H1 (cell line): ENCODE results near the gene PLXNB2.

Experiments
- CREB1 ChIP-seq: IDR thresholded peaks from 2 replicates; pipeline ENCODE4 v1.6.1; 2012; ENCODE audit warnings: inconsistent platforms
- CTCF ChIP-seq, 3 experiments: IDR thresholded peaks; 1 replicate in 2 of 3; 2 replicates in 1 of 3; pipeline versions ENCODE4 v1.5.1 to v1.6.1; 2011; ENCODE audit warnings: low read length in 3 of 3, mild to moderate bottlenecking in 3 of 3, inconsistent platforms in 2 of 3, low read depth in 1 of 3, moderate library complexity in 1 of 3; ENCODE audit not compliant: insufficient read depth in 1 of 3; ENCODE audit errors: control extremely low read depth in 1 of 3
- EP300 ChIP-seq, 2 experiments: IDR thresholded peaks; 1 replicate in 1 of 2; 2 replicates in 1 of 2; pipeline ENCODE4 v1.6.1; 2011 to 2012; ENCODE audit warnings: low read depth in 2 of 2, low read length in 2 of 2, mild to moderate bottlenecking in 2 of 2, borderline replicate concordance in 1 of 2, inconsistent platforms in 1 of 2, moderate library complexity in 1 of 2
- GTF2F1 ChIP-seq: IDR thresholded peaks from 2 replicates; pipeline ENCODE4 v1.6.1; 2012; ENCODE audit warnings: low read depth, low read length, improper control_type of control experiment, borderline replicate concordance
- KDM5A ChIP-seq: fragments of 200-600 bp; IDR thresholded peaks from 2 replicates; pipeline ENCODE4 v1.7.1; 2012; ENCODE audit warnings: mild to moderate bottlenecking, low read length, inconsistent platforms, mixed read lengths
- POLR2A ChIP-seq, 2 experiments: IDR thresholded peaks; 1 replicate in 1 of 2; 2 replicates in 1 of 2; pipeline ENCODE4 v1.6.1; 2011; ENCODE audit warnings: low read depth in 2 of 2, low read length in 2 of 2, mild to moderate bottlenecking in 2 of 2; ENCODE audit errors: control extremely low read depth in 1 of 2
- TAF1 ChIP-seq: IDR thresholded peaks from 2 replicates; pipeline ENCODE4 v1.6.1; 2011; ENCODE audit warnings: mild to moderate bottlenecking, low read depth, low read length

- TF ChIP-seq KDM5A (no peak), TAF1 (no peak), GTF2F1 (no peak), CTCF (IDR thresholded peaks at IDR 0.05; ENCODE audit: control extremely low read depth in 1 of 3, insufficient read depth in 1 of 3, low read depth in 1 of 3, low read length in 3 of 3) (no peak), EP300 (IDR thresholded peaks at IDR 0.05; ENCODE audit: borderline replicate concordance in 1 of 2, low read depth in 2 of 2, low read length in 2 of 2) (no peak), CREB1 (no peak), POLR2A (IDR thresholded peaks at IDR 0.05; ENCODE audit: control extremely low read depth in 1 of 2, low read depth in 2 of 2, low read length in 2 of 2) (no peak)
These were observed 57.9 kb downstream of the PLXNB2 start for GRCh38 chr22:50249341-50250248.
